IPS-18a (cell line): ENCODE data around the gene COX17.

Experiments used
- H3K27ac ChIP-seq: one replicate; pipeline ENCODE4 v1.5.1; 2013; ENCODE audit warnings: low read length
- H3K27me3 ChIP-seq: one replicate; pipeline ENCODE4 v1.6.1; 2013; ENCODE audit warnings: mild to moderate bottlenecking, low read length; ENCODE audit not compliant: control insufficient read depth, insufficient read depth
- H3K36me3 ChIP-seq: one replicate; pipeline ENCODE4 v1.6.1; 2013; ENCODE audit warnings: low read depth, low read length; ENCODE audit not compliant: control insufficient read depth
- H3K4me1 ChIP-seq: one replicate; pipeline ENCODE4 v1.6.1; 2013; ENCODE audit warnings: low read depth, low read length; ENCODE audit not compliant: control insufficient read depth
- H3K4me3 ChIP-seq: one replicate; pipeline ENCODE4 v1.5.1; 2013; ENCODE audit warnings: low read length
- H3K9ac ChIP-seq: one replicate; pipeline ENCODE4 v1.6.1; 2013; ENCODE audit warnings: mild to moderate bottlenecking, low read length, moderate library complexity
- H3K9me3 ChIP-seq: one replicate; pipeline ENCODE4 v1.6.1; 2013; ENCODE audit warnings: low read depth, low read length; ENCODE audit not compliant: control insufficient read depth

Gene COX17

GRCh38 chr3:119637679-119638477, 39.3 kb downstream of the COX17 start:
- Histone ChIP-seq H3K36me3 (no peaks in the 10 kb centered on the region), H3K9ac (no peak overlapping the region), H3K9me3 (no peaks in the 10 kb centered on the region), H3K4me3 (no peak overlapping the region), H3K4me1 (no peaks in the 10 kb centered on the region), H3K27me3 (no peaks in the 10 kb centered on the region), H3K27ac (no peak overlapping the region)

GRCh38 chr3:119636891-119637611, 40.2 kb downstream of the COX17 start:
- Histone ChIP-seq H3K9me3 (no peaks in the 10 kb centered on the region), H3K36me3 (no peaks in the 10 kb centered on the region), H3K4me3 (no peak overlapping the region), H3K27me3 (no peaks in the 10 kb centered on the region), H3K9ac (no peak overlapping the region), H3K27ac (no peak overlapping the region), H3K4me1 (no peaks in the 10 kb centered on the region)

- no peak overlapping the region for H3K27ac ChIP-seq
- no peak overlapping the region for H3K9ac ChIP-seq
- no peaks in the 10 kb centered on the region for H3K27me3 ChIP-seq
- no peaks in the 10 kb centered on the region for H3K9me3 ChIP-seq
- no peak overlapping the region for H3K4me3 ChIP-seq
- no peaks in the 10 kb centered on the region for H3K36me3 ChIP-seq
- H3K4me1 ChIP-seq = no peaks in the 10 kb centered on the region
These were observed 41.0 kb downstream of the COX17 start for GRCh38 chr3:119636249-119636648.

DNA sequence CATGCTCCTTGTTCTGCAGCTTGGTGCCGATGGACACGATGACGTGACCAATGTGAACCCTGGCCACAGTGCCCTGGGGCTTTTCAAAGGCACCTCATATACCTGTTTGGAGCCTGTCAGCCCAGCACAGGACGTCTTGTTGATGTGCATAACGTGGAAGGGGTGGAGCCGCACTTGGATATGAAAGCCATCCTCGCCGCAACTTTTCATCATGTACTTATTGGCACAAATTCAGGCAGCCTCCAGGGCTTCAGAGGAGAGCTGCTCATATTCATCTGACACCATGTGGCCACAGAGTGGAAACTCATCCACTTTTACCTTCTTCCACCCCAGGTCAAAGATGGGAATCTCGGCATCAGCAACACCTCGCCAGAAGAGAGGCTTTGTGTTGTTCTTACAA, 41.5 kb downstream of the COX17 start:
- H3K27ac ChIP-seq = no peak overlapping the region
- no peaks in the 10 kb centered on the region for H3K9me3 ChIP-seq
- no peak overlapping the region for H3K9ac ChIP-seq
- H3K36me3 ChIP-seq = no peaks in the 10 kb centered on the region
- no peak overlapping the region for H3K4me3 ChIP-seq
- no peaks in the 10 kb centered on the region for H3K27me3 ChIP-seq
- H3K4me1 ChIP-seq = no peaks in the 10 kb centered on the region

DNA sequence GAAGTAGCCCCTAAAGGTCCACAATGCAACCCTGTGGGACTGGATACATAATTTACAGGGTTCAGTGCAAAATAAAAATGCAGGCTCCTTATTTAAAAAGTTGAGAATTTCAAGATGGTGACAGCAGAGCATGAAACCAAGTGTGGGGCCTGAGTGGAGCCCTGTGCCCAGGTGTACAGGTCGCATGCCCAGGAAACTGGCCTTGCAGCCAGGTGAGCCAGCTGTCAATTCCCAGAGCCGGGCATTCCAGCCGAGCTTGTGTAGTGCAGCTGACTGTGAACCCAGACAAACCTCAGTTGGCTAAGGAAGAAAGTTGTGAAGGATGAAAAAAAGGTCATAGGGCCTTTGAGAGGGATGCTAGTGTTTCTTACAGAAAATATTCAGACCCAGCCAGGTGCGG, 44.4 kb downstream of the COX17 start:
- H3K9ac ChIP-seq = no peak overlapping the region
- H3K4me3 ChIP-seq = no peak overlapping the region
- H3K27ac ChIP-seq = no peak overlapping the region
- H3K27me3 ChIP-seq = no peaks in the 10 kb centered on the region
- H3K4me1 ChIP-seq = peaks cover 3% of the 10 kb centered on the region
- H3K36me3 ChIP-seq = no peaks in the 10 kb centered on the region
- no peaks in the 10 kb centered on the region for H3K9me3 ChIP-seq

GRCh38 chr3:119632216-119632615, 45.0 kb downstream of the COX17 start:
- Histone ChIP-seq H3K9me3 (no peaks in the 10 kb centered on the region), H3K27ac (no peak overlapping the region), H3K9ac (no peak overlapping the region), H3K4me1 (peaks cover 8% of the 10 kb centered on the region), H3K4me3 (no peak overlapping the region), H3K36me3 (no peaks in the 10 kb centered on the region), H3K27me3 (no peaks in the 10 kb centered on the region)

- peaks cover 8% of the 10 kb centered on the region for H3K4me1 ChIP-seq
- no peak overlapping the region for H3K4me3 ChIP-seq
- H3K9me3 ChIP-seq = no peaks in the 10 kb centered on the region
- H3K36me3 ChIP-seq = no peaks in the 10 kb centered on the region
- H3K27ac ChIP-seq = no peak overlapping the region
- no peaks in the 10 kb centered on the region for H3K27me3 ChIP-seq
- no peak overlapping the region for H3K9ac ChIP-seq
These were observed 45.7 kb downstream of the COX17 start for GRCh38 chr3:119631516-119631915.

DNA sequence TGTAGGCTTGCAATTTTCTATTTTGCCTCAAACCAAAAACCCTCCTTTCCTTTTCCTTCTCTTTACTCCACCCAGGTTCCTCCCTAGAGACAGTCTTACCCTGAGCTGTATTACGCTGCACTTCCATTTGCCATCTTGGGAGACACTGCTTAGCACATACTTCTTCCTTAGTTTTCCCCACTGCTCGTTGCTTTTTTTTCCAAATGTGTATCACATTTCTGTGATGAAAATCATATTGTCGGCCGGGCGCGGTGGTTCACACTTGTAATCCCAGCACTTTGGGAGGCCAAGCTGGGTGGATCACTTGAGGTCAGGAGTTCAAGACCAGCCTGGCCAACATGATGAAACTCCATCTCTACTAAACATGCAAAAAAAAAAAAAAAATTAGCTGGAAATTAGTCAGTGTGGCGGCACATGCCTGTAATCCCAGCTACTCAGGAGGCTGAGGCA, 46.3 kb downstream of the COX17 start:
- no peaks in the 10 kb centered on the region for H3K27me3 ChIP-seq
- H3K9ac ChIP-seq = no peak overlapping the region
- H3K27ac ChIP-seq = no peak overlapping the region
- no peaks in the 10 kb centered on the region for H3K9me3 ChIP-seq
- H3K4me3 ChIP-seq = no peak overlapping the region
- no peaks in the 10 kb centered on the region for H3K36me3 ChIP-seq
- H3K4me1 ChIP-seq = peaks cover 8% of the 10 kb centered on the region

- Histone ChIP-seq H3K27ac (no peak overlapping the region), H3K4me1 (peaks cover 8% of the 10 kb centered on the region), H3K9me3 (no peaks in the 10 kb centered on the region), H3K4me3 (no peak overlapping the region), H3K27me3 (no peaks in the 10 kb centered on the region), H3K9ac (no peak overlapping the region), H3K36me3 (no peaks in the 10 kb centered on the region)
These were observed 46.9 kb downstream of the COX17 start for GRCh38 chr3:119630128-119630879.

DNA sequence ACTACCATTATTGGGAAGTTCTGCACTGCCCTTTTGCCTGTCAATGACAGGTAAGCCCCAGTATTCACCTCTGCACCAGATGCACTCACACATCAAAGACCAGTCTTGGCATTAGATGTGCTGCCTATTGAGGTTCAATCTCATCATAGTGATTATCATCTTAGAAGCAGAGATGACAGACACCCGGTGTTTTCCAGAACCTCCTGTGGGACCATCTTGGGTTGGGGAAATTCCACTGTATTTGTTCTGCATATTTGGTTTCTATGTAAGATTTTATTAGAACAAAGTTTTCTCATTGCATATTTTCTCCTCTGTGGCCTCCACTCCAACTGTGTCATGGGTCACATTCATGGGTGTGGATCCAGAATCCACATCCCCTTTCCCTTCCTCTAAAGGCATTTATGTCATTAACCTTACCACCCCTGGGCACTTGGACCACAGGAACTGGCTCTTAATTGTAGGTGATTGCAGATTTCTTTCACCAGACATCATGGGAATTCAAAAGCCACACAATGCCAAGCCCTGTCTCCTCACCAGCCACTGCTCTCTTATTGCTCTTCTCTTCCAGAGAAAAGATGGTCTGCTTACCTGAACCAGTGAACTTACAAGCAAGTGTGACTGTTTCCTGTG, 48.3 kb downstream of the COX17 start:
- no peak overlapping the region for H3K4me3 ChIP-seq
- no peak overlapping the region for H3K9ac ChIP-seq
- no peak overlapping the region for H3K27ac ChIP-seq
- peaks cover 8% of the 10 kb centered on the region for H3K4me1 ChIP-seq
- no peaks in the 10 kb centered on the region for H3K36me3 ChIP-seq
- no peaks in the 10 kb centered on the region for H3K27me3 ChIP-seq
- no peaks in the 10 kb centered on the region for H3K9me3 ChIP-seq

DNA sequence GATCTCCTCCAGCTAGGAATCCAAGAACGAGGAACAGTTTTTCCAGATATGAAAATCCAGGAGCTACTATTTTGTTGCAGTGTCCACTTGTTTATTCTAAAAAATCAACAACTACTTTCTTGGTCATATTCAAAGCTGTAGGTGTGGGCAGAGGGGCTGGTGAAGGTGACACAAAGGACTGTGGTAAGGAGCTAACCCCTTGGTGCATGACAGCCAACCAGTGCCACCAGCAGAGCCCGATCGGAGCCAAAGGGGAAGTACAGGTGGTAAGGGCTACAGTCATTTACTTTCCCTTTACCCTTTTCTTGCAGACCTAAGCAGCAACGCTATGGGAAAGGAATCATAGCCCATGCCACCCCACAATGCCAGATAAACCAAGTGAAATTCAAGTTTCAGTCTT, 48.8 kb downstream of the COX17 start:
- Histone ChIP-seq H3K4me3 (no peak overlapping the region), H3K27me3 (no peaks in the 10 kb centered on the region), H3K36me3 (no peaks in the 10 kb centered on the region), H3K4me1 (peaks cover 8% of the 10 kb centered on the region), H3K9me3 (no peaks in the 10 kb centered on the region), H3K9ac (no peak overlapping the region), H3K27ac (no peak overlapping the region)
